Measurements from ENCODE around the gene GCHFR. TPM values are rescaled to one million over a fixed set of nuclear protein-coding genes. Genes with fewer than 3 reads are reported as not detected.

Gene GCHFR
- total and polyA plus RNA-seq, 2 donors from 2014 or later: 15.4 to 145 TPM

- Histone ChIP-seq H3K4me1 (ENCODE audit: control insufficient read depth in 2 of 3, insufficient read depth in 2 of 3, low read depth in 1 of 3, low read length in 3 of 3) (peaks cover 0 to under 1% (median 0%) of the 10 kb centered on the region in 3 donors), H3K9ac (ENCODE audit: low read length in 3 of 3) (no peak overlapping the region), H3K4me3 (ENCODE audit: low read length in 3 of 3) (no peak overlapping the region), H3K36me3 (ENCODE audit: control insufficient read depth in 2 of 3, insufficient read depth in 3 of 3, low read length in 3 of 3) (peaks cover 6 to 29% (median 23%) of the 10 kb centered on the region in 3 donors), H3K27me3 (ENCODE audit: control insufficient read depth, insufficient read depth, low read length) (no peaks in the 10 kb centered on the region), H3K9me3 (ENCODE audit: control insufficient read depth in 2 of 3, insufficient read depth in 1 of 3, low read length in 3 of 3) (no peaks in the 10 kb centered on the region), H3K27ac (ENCODE audit: low read depth in 2 of 2, low read length in 2 of 2) (no peak overlapping the region)
- DNase-seq: no peak
- intact Hi-C loops (cut with DNase I): no loop called here
- no peak for TF ChIP-seq CTCF (IDR thresholded peaks at IDR 0.05; ENCODE audit: borderline replicate concordance, extremely low read depth, insufficient read depth)
- FAIRE-seq: no peak
These were observed 14.7 kb upstream of the GCHFR start for GRCh38 chr15:40749151-40749630.

DNA sequence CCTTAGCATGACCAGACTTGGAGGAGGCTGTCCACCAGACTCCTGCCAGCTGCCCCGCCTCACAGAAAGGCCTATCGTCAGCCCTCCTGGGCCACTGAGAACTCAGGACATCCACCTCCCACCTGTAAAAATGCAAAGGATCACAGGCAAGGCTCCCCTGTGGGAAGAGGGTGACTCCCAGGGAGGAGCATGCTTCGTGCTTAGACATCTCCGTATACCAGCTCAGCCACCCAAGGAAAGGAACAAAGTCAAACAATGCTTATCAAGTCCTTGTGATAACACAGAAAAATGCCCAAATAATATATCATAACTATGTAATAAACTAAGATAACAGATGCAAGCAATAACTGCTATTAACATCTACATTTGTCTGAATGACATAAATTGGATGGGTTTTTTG lies 13.0 kb upstream of the GCHFR start:
- intact Hi-C loops (cut with DNase I): no loop called here
- Histone ChIP-seq H3K27me3 (ENCODE audit: control insufficient read depth, insufficient read depth, low read length) (no peaks in the 10 kb centered on the region), H3K4me1 (ENCODE audit: control insufficient read depth in 2 of 3, insufficient read depth in 2 of 3, low read depth in 1 of 3, low read length in 3 of 3) (peaks cover 0 to 3% (median 0%) of the 10 kb centered on the region in 3 donors), H3K27ac (ENCODE audit: low read depth in 2 of 2, low read length in 2 of 2) (no peak overlapping the region), H3K9me3 (ENCODE audit: control insufficient read depth in 2 of 3, insufficient read depth in 1 of 3, low read length in 3 of 3) (no peaks in the 10 kb centered on the region), H3K9ac (ENCODE audit: low read length in 3 of 3) (no peak overlapping the region), H3K36me3 (ENCODE audit: control insufficient read depth in 2 of 3, insufficient read depth in 3 of 3, low read length in 3 of 3) (peaks cover 6 to 29% (median 18%) of the 10 kb centered on the region in 3 donors), H3K4me3 (ENCODE audit: low read length in 3 of 3) (no peak overlapping the region)
- DNase-seq (no peak), FAIRE-seq (no peak)
- no peak for TF ChIP-seq CTCF (IDR thresholded peaks at IDR 0.05; ENCODE audit: borderline replicate concordance, extremely low read depth, insufficient read depth)

GRCh38 chr15:40751745-40752144 lies 12.1 kb upstream of the GCHFR start:
- FAIRE-seq: no peak
- intact Hi-C loops (cut with DNase I): no loop called here

More at GRCh38 chr15:40751745-40752144, 12.1 kb upstream of the GCHFR start:
- Histone ChIP-seq H3K27me3 (ENCODE audit: control insufficient read depth, insufficient read depth, low read length) (no peaks in the 10 kb centered on the region), H3K9ac (ENCODE audit: low read length in 3 of 3) (no peak overlapping the region), H3K4me1 (ENCODE audit: control insufficient read depth in 2 of 3, insufficient read depth in 2 of 3, low read depth in 1 of 3, low read length in 3 of 3) (peaks cover 0 to 3% (median 0%) of the 10 kb centered on the region in 3 donors), H3K27ac (ENCODE audit: low read depth in 2 of 2, low read length in 2 of 2) (no peak overlapping the region), H3K9me3 (ENCODE audit: control insufficient read depth in 2 of 3, insufficient read depth in 1 of 3, low read length in 3 of 3) (no peaks in the 10 kb centered on the region), H3K36me3 (ENCODE audit: control insufficient read depth in 2 of 3, insufficient read depth in 3 of 3, low read length in 3 of 3) (peaks cover 6 to 29% (median 18%) of the 10 kb centered on the region in 3 donors), H3K4me3 (ENCODE audit: low read length in 3 of 3) (no peak overlapping the region)
- DNase-seq: no peak
- no peak for TF ChIP-seq CTCF (IDR thresholded peaks at IDR 0.05; ENCODE audit: borderline replicate concordance, extremely low read depth, insufficient read depth)

Measured in kidney (tissue), 14 donors.